Adrenal gland (tissue), 5 donors: Measurements from ENCODE around the gene AP1G2.

Experiments used
- POLR2A ChIP-seq, 2 donors: fragments of 450-650 bp; IDR thresholded peaks; one replicate each; pipeline ENCODE4 v1.6.1; 2017; ENCODE audit warnings: antibody characterized with exemption in 2 of 2, mild to moderate bottlenecking in 2 of 2, moderate library complexity in 1 of 2
- TF ChIP-seq, protein P1 (sequence below), 6 experiments: fragments of 450-650 bp in 4 of 6; fragments of 200-600 bp in 2 of 6; sonication (generic) in 1 of 6; IDR thresholded peaks; 1 replicate in 5 of 6; 2 replicates in 1 of 6; pipeline versions ENCODE4 v1.5.1 to v1.8.0; 2016 to 2021; ENCODE audit warnings: antibody characterized with exemption in 6 of 6, mild to moderate bottlenecking in 2 of 6, moderate library complexity in 1 of 6
- donor health status: DM: no; HTN: no; CAD: no.

DNA sequence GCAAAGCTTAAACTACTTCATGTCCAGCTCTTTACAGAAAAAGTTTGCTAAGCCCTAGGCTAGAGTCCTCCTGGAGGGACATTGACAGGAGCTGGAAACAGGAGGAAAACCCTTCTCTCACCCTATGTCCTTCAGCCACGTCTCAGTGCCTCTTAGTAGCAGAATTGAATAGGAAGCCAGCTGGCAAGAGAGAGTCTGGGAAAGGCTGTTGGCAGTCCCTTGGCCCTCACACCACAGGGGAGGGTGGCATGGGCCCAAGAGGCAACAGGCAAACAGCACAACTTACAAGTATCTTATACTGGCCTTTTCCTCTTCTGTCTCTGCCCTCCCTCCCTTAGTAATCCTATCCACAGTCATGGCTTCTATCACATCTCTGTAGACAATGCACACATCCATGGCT, 40.9 kb upstream of the AP1G2 start:
- TF ChIP-seq, protein P1, sequence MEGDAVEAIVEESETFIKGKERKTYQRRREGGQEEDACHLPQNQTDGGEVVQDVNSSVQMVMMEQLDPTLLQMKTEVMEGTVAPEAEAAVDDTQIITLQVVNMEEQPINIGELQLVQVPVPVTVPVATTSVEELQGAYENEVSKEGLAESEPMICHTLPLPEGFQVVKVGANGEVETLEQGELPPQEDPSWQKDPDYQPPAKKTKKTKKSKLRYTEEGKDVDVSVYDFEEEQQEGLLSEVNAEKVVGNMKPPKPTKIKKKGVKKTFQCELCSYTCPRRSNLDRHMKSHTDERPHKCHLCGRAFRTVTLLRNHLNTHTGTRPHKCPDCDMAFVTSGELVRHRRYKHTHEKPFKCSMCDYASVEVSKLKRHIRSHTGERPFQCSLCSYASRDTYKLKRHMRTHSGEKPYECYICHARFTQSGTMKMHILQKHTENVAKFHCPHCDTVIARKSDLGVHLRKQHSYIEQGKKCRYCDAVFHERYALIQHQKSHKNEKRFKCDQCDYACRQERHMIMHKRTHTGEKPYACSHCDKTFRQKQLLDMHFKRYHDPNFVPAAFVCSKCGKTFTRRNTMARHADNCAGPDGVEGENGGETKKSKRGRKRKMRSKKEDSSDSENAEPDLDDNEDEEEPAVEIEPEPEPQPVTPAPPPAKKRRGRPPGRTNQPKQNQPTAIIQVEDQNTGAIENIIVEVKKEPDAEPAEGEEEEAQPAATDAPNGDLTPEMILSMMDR (IDR thresholded peaks at IDR 0.05): no peak
- TF ChIP-seq POLR2A (IDR thresholded peaks at IDR 0.05): no peak
